ENCODE measurements around the gene TWIST2.

The TWIST2 gene

GRCh38 chr2:238862701-238863100 is 14.8 kb downstream of the TWIST2 start:
- Histone ChIP-seq H3K4me3 (replicated peaks; ENCODE audit: insufficient read depth, low read length) (no peak overlapping the region), H3K27ac (replicated peaks) (no peak overlapping the region), H3K27me3 (ENCODE audit: insufficient read depth, poor library complexity, severe bottlenecking) (no peaks in the 10 kb centered on the region)
- no peak for DNase-seq (ENCODE audit: low read depth in 1 of 2, low spot score in 1 of 2)
- TF ChIP-seq, protein P1, sequence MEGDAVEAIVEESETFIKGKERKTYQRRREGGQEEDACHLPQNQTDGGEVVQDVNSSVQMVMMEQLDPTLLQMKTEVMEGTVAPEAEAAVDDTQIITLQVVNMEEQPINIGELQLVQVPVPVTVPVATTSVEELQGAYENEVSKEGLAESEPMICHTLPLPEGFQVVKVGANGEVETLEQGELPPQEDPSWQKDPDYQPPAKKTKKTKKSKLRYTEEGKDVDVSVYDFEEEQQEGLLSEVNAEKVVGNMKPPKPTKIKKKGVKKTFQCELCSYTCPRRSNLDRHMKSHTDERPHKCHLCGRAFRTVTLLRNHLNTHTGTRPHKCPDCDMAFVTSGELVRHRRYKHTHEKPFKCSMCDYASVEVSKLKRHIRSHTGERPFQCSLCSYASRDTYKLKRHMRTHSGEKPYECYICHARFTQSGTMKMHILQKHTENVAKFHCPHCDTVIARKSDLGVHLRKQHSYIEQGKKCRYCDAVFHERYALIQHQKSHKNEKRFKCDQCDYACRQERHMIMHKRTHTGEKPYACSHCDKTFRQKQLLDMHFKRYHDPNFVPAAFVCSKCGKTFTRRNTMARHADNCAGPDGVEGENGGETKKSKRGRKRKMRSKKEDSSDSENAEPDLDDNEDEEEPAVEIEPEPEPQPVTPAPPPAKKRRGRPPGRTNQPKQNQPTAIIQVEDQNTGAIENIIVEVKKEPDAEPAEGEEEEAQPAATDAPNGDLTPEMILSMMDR (IDR thresholded peaks at IDR 0.05; ENCODE audit: insufficient read depth, low read length): no peak
- TF ChIP-seq REST (IDR thresholded peaks at IDR 0.05; ENCODE audit: insufficient replicate concordance, low read depth): no peak
- no peak for TF ChIP-seq SPI1 (IDR thresholded peaks at IDR 0.05; ENCODE audit: borderline replicate concordance, low read depth)
- TF ChIP-seq GABPA (IDR thresholded peaks at IDR 0.05; ENCODE audit: low read depth): no peak
- TF ChIP-seq POLR2AphosphoS5 (IDR thresholded peaks at IDR 0.05; ENCODE audit: low read depth): no peak

GRCh38 chr2:238863231-238863630 is 15.3 kb downstream of the TWIST2 start:
- Histone ChIP-seq H3K4me3 (replicated peaks; ENCODE audit: insufficient read depth, low read length) (no peak overlapping the region), H3K27me3 (ENCODE audit: insufficient read depth, poor library complexity, severe bottlenecking) (no peaks in the 10 kb centered on the region), H3K27ac (replicated peaks) (no peak overlapping the region)
- DNase-seq (ENCODE audit: low read depth in 1 of 2, low spot score in 1 of 2): no peak
- TF ChIP-seq POLR2AphosphoS5 (IDR thresholded peaks at IDR 0.05; ENCODE audit: low read depth) (no peak), GABPA (IDR thresholded peaks at IDR 0.05; ENCODE audit: low read depth) (no peak), REST (IDR thresholded peaks at IDR 0.05; ENCODE audit: insufficient replicate concordance, low read depth) (no peak), SPI1 (IDR thresholded peaks at IDR 0.05; ENCODE audit: borderline replicate concordance, low read depth) (no peak)
- TF ChIP-seq, protein P1 (IDR thresholded peaks at IDR 0.05; ENCODE audit: insufficient read depth, low read length): no peak

GRCh38 chr2:238863749-238864206 is 15.9 kb downstream of the TWIST2 start:
- DNase-seq (ENCODE audit: low read depth in 1 of 2, low spot score in 1 of 2): no peak
- H3K27me3 ChIP-seq (ENCODE audit: insufficient read depth, poor library complexity, severe bottlenecking): no peaks in the 10 kb centered on the region
- H3K4me3 ChIP-seq (replicated peaks; ENCODE audit: insufficient read depth, low read length): no peak overlapping the region
- H3K27ac ChIP-seq (replicated peaks): no peak overlapping the region
- TF ChIP-seq SPI1 (IDR thresholded peaks at IDR 0.05; ENCODE audit: borderline replicate concordance, low read depth) (no peak), REST (IDR thresholded peaks at IDR 0.05; ENCODE audit: insufficient replicate concordance, low read depth) (no peak), GABPA (IDR thresholded peaks at IDR 0.05; ENCODE audit: low read depth) (no peak), POLR2AphosphoS5 (IDR thresholded peaks at IDR 0.05; ENCODE audit: low read depth) (no peak)
- TF ChIP-seq, protein P1 (IDR thresholded peaks at IDR 0.05; ENCODE audit: insufficient read depth, low read length): no peak

Data from HL-60 (cell line).